ENCODE results near the gene ANAPC4. TPM values are rescaled to one million over a fixed set of nuclear protein-coding genes. Genes with fewer than 3 reads are reported as not detected.

Gene ANAPC4
- total and polyA plus RNA-seq, 2 donors (not counting 3 experiments of a cell fraction or from before 2014, with no cell fraction given): 7.6 to 32.1 TPM

DNA sequence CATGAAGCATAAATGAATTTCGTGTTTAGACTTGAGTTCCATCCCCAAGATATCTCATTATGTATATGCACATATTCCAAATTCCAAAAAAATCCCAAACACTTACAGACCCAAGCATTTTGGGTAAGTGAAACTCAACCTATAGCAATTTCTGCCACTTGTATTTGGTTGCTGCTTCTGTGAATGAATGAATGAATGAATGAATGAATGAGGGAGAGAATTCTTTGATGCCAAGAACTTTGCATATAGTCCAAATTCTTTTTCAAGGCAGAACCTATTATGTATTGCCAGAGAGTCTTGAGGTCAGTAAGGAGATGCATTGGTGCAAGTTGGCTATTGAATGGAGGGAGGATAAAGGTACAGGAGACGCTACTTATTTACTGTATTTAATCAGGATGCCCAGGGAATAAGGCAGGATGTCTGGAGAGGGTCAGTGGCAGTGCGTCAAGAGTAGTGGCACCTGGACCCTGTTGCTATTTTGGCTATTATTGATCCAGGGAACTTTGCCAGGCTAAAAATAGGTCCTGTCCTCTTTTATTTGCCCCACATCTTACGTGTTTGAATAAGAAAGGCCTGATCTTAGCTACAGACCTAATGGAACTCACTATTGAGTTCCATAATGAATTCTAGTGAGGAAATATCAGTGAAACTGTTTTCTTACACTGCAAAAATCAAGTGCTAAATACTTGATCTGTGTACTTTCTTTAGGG is 33.9 kb downstream of the ANAPC4 start:
- ChIA-PET POLR2A (no interaction called here), CTCF (no interaction called here)
- TF ChIP-seq EZH2 (IDR thresholded peaks at IDR 0.05; ENCODE audit: borderline replicate concordance, low read depth, low read length, severe bottlenecking) (no peak), GATA2 (IDR thresholded peaks at IDR 0.05; ENCODE audit: insufficient read depth, insufficient read length, low read depth, low read length) (no peak), POLR2AphosphoS5 (IDR thresholded peaks at IDR 0.05; ENCODE audit: insufficient read depth, low read depth, low read length) (no peak)
- TF ChIP-seq, protein P1, sequence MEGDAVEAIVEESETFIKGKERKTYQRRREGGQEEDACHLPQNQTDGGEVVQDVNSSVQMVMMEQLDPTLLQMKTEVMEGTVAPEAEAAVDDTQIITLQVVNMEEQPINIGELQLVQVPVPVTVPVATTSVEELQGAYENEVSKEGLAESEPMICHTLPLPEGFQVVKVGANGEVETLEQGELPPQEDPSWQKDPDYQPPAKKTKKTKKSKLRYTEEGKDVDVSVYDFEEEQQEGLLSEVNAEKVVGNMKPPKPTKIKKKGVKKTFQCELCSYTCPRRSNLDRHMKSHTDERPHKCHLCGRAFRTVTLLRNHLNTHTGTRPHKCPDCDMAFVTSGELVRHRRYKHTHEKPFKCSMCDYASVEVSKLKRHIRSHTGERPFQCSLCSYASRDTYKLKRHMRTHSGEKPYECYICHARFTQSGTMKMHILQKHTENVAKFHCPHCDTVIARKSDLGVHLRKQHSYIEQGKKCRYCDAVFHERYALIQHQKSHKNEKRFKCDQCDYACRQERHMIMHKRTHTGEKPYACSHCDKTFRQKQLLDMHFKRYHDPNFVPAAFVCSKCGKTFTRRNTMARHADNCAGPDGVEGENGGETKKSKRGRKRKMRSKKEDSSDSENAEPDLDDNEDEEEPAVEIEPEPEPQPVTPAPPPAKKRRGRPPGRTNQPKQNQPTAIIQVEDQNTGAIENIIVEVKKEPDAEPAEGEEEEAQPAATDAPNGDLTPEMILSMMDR (IDR thresholded peaks at IDR 0.05; ENCODE audit: extremely low read depth in 1 of 2, insufficient read depth in 1 of 2, low read depth in 1 of 2, low read length in 2 of 2): no peak
- Histone ChIP-seq H4K20me1 (replicated peaks; ENCODE audit: control insufficient read depth, extremely low read depth, insufficient read depth, low read length) (no peaks in the 10 kb centered on the region), H3K79me2 (ENCODE audit: control insufficient read depth, insufficient read depth, low read length) (no peaks in the 10 kb centered on the region), H3K4me1 (ENCODE audit: control insufficient read depth, extremely low read depth, insufficient read depth, low read length) (no peaks in the 10 kb centered on the region), H3K27ac (ENCODE audit: insufficient read depth, low read depth, low read length) (no peak overlapping the region), H3K4me3 (replicated peaks in 1 of 3; ENCODE audit: insufficient read depth in 1 of 3, low read depth in 1 of 3, low read length in 3 of 3) (no peak overlapping the region), H3K9ac (replicated peaks; ENCODE audit: extremely low read depth, insufficient read depth, low read length) (no peak overlapping the region), H3K9me3 (replicated peaks; ENCODE audit: control insufficient read depth, insufficient read depth, low read length) (no peaks in the 10 kb centered on the region), H3K9me1 (replicated peaks; ENCODE audit: control insufficient read depth, extremely low read depth, insufficient read depth, low read length) (no peaks in the 10 kb centered on the region), H2AFZ (ENCODE audit: low read depth, low read length) (no peak overlapping the region), H3K36me3 (ENCODE audit: control insufficient read depth in 2 of 2, extremely low read depth in 1 of 2, insufficient read depth in 2 of 2, low read length in 2 of 2) (peaks cover 14 to 16% of the 10 kb centered on the region in 2 experiments), H3K4me2 (ENCODE audit: insufficient read depth, low read length) (no peak overlapping the region), H3K27me3 (ENCODE audit: control insufficient read depth in 2 of 2, insufficient read depth in 2 of 2, low read length in 2 of 2) (no peaks in the 10 kb centered on the region)
- no peak for FAIRE-seq
- no TSS peak for BruUV-seq (replicated peaks)
- dilution Hi-C loops (cut with MboI; ENCODE audit: extremely low pct_ligation_motif_present, low sequenced_read_pairs): no loop called here
- no peak for DNase-seq (ENCODE audit: low read depth, low spot score)
- intact Hi-C loops (cut with micrococcal nuclease): no loop called here

GRCh38 chr4:25413261-25413660 is 36.2 kb downstream of the ANAPC4 start:
- Histone ChIP-seq H3K4me3 (replicated peaks in 1 of 3; ENCODE audit: insufficient read depth in 1 of 3, low read depth in 1 of 3, low read length in 3 of 3) (no peak overlapping the region), H3K9ac (replicated peaks; ENCODE audit: extremely low read depth, insufficient read depth, low read length) (no peak overlapping the region), H3K36me3 (ENCODE audit: control insufficient read depth in 2 of 2, extremely low read depth in 1 of 2, insufficient read depth in 2 of 2, low read length in 2 of 2) (peaks cover 11 to 15% of the 10 kb centered on the region in 2 experiments), H3K4me2 (ENCODE audit: insufficient read depth, low read length) (no peak overlapping the region), H2AFZ (ENCODE audit: low read depth, low read length) (no peak overlapping the region), H3K27ac (ENCODE audit: insufficient read depth, low read depth, low read length) (no peak overlapping the region), H3K79me2 (ENCODE audit: control insufficient read depth, insufficient read depth, low read length) (no peaks in the 10 kb centered on the region), H3K9me3 (replicated peaks; ENCODE audit: control insufficient read depth, insufficient read depth, low read length) (no peaks in the 10 kb centered on the region), H3K27me3 (ENCODE audit: control insufficient read depth in 2 of 2, insufficient read depth in 2 of 2, low read length in 2 of 2) (no peaks in the 10 kb centered on the region), H3K9me1 (replicated peaks; ENCODE audit: control insufficient read depth, extremely low read depth, insufficient read depth, low read length) (no peaks in the 10 kb centered on the region), H4K20me1 (replicated peaks; ENCODE audit: control insufficient read depth, extremely low read depth, insufficient read depth, low read length) (no peaks in the 10 kb centered on the region), H3K4me1 (ENCODE audit: control insufficient read depth, extremely low read depth, insufficient read depth, low read length) (no peaks in the 10 kb centered on the region)
- DNase-seq (ENCODE audit: low read depth, low spot score) (no peak), FAIRE-seq (no peak)
- intact Hi-C loops (cut with micrococcal nuclease): no loop called here
- dilution Hi-C loops (cut with MboI; ENCODE audit: extremely low pct_ligation_motif_present, low sequenced_read_pairs): no loop called here
- no TSS peak for BruUV-seq (replicated peaks)
- CTCF ChIA-PET: interaction anchor here (1.2 to 2.6 kb wide), 4 partner anchors 27 to 356 kb away, joined by 3 to 13 read pairs (median 4); no protein-coding TSS in a partner anchor
- no peak for TF ChIP-seq POLR2AphosphoS5 (IDR thresholded peaks at IDR 0.05; ENCODE audit: insufficient read depth, low read depth, low read length)
- TF ChIP-seq, protein P1 (IDR thresholded peaks at IDR 0.05; ENCODE audit: extremely low read depth in 1 of 2, insufficient read depth in 1 of 2, low read depth in 1 of 2, low read length in 2 of 2): no peak
- no peak for TF ChIP-seq FOS (IDR thresholded peaks at IDR 0.05; ENCODE audit: borderline replicate concordance, insufficient read depth, low read length)
- TF ChIP-seq POLR2A (IDR thresholded peaks at IDR 0.05; ENCODE audit: low read depth, low read length): no peak
- no peak for TF ChIP-seq EZH2 (IDR thresholded peaks at IDR 0.05; ENCODE audit: borderline replicate concordance, low read depth, low read length, severe bottlenecking)
- TF ChIP-seq MAX (IDR thresholded peaks at IDR 0.05; ENCODE audit: insufficient read depth, insufficient read length): no peak
- no peak for TF ChIP-seq JUN (IDR thresholded peaks at IDR 0.05; ENCODE audit: borderline replicate concordance, insufficient read depth, insufficient read length, low read depth)
- TF ChIP-seq MYC (IDR thresholded peaks at IDR 0.05; ENCODE audit: low read depth, low read length): no peak
- no peak for TF ChIP-seq GATA2 (IDR thresholded peaks at IDR 0.05; ENCODE audit: insufficient read depth, insufficient read length, low read depth, low read length)
- POLR2A ChIA-PET: no interaction called here

Measured in endothelial cell of umbilical vein (primary cell).